HG02588 (cell line): ENCODE results near the gene IRS1.
A peak's percentile ranks its signal among the peaks of the same experiment; 100 is the strongest.

Experiments
- ATAC-seq: cut with Tn5 transposase; IDR thresholded peaks from one replicate; pipeline ENCODE4 v1.9.1; 2021; ENCODE audit warnings: mild to moderate bottlenecking, moderate library complexity; ENCODE audit not compliant: unreplicated experiment

Gene IRS1

GRCh38 chr2:226732478-226733188 lies 67.0 kb downstream of the IRS1 start:
- no peak for ATAC-seq

GRCh38 chr2:226730481-226730880 lies 69.1 kb downstream of the IRS1 start:
- no peak for ATAC-seq

- ATAC-seq = no peak
Observed at GRCh38 chr2:226728996-226729395, 70.6 kb downstream of the IRS1 start.

- no peak for ATAC-seq
Observed at GRCh38 chr2:226727251-226727650, 72.4 kb downstream of the IRS1 start.

GRCh38 chr2:226726546-226726945 lies 73.1 kb downstream of the IRS1 start:
- ATAC-seq = no peak

- no peak for ATAC-seq
Observed at GRCh38 chr2:226725126-226725860, 74.3 kb downstream of the IRS1 start.

- no peak for ATAC-seq
Observed at GRCh38 chr2:226721541-226721940, 78.1 kb downstream of the IRS1 start.

- no peak for ATAC-seq
Observed at GRCh38 chr2:226720948-226721347, 78.7 kb downstream of the IRS1 start.

GRCh38 chr2:226717719-226718118 lies 81.9 kb downstream of the IRS1 start:
- ATAC-seq = no peak

GRCh38 chr2:226716126-226716525 lies 83.5 kb downstream of the IRS1 start:
- peak; percentile 72 for ATAC-seq

GRCh38 chr2:226715347-226715990 lies 84.2 kb downstream of the IRS1 start:
- ATAC-seq = no peak

- ATAC-seq = no peak
Observed at GRCh38 chr2:226712941-226713340, 86.7 kb downstream of the IRS1 start.

- ATAC-seq = no peak
Observed at GRCh38 chr2:226711606-226712296, 87.9 kb downstream of the IRS1 start.

GRCh38 chr2:226707499-226707898 lies 92.1 kb downstream of the IRS1 start:
- ATAC-seq = no peak

- no peak for ATAC-seq
Observed at GRCh38 chr2:226705965-226706364, 93.7 kb downstream of the IRS1 start.

GRCh38 chr2:226705133-226705886 lies 94.3 kb downstream of the IRS1 start:
- ATAC-seq = no peak

GRCh38 chr2:226703514-226703913 lies 96.1 kb downstream of the IRS1 start:
- no peak for ATAC-seq

GRCh38 chr2:226702376-226702775 lies 97.2 kb downstream of the IRS1 start:
- no peak for ATAC-seq

GRCh38 chr2:226701052-226701451 lies 98.6 kb downstream of the IRS1 start:
- ATAC-seq = peak; percentile 90

- no peak for ATAC-seq
Observed at GRCh38 chr2:226699321-226699720, 100.3 kb downstream of the IRS1 start.

- ATAC-seq = no peak
Observed at GRCh38 chr2:226698671-226699070, 100.9 kb downstream of the IRS1 start.
